Measurements from ENCODE around the gene MCM8.
A peak's percentile ranks its signal among the peaks of the same experiment; 100 is the strongest.

MCM8 gene

DNA sequence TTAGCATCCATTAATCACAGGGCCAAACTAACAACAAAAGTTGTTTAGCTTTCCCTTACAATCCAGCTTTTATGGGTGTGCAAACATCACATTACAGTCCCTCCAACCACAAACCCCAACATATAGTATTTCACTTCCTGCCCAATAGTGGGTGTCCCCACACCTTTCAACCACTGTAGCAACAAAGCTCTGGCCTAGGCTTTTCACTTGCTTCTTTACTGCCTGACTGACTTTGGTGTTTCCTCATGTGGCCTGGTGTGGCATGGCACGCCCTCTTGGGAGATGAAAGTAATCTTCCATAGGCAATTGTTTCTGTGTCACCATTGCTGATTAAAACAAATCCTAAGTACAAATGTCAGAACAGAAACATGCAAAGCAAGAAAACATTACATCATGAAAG, 46.3 kb downstream of the MCM8 start:
- no peak for TF ChIP-seq POLR2A (IDR thresholded peaks at IDR 0.05; ENCODE audit: low read length)
- no peak for TF ChIP-seq GATA1 (IDR thresholded peaks at IDR 0.05; ENCODE audit: low read depth, low read length)
- no peak for DNase-seq

GRCh38 chr20:5999783-6000182, 49.3 kb downstream of the MCM8 start:
- TF ChIP-seq GATA1 (IDR thresholded peaks at IDR 0.05; ENCODE audit: low read depth, low read length) (no peak), POLR2A (IDR thresholded peaks at IDR 0.05; ENCODE audit: low read length) (no peak)
- no peak for DNase-seq

DNA sequence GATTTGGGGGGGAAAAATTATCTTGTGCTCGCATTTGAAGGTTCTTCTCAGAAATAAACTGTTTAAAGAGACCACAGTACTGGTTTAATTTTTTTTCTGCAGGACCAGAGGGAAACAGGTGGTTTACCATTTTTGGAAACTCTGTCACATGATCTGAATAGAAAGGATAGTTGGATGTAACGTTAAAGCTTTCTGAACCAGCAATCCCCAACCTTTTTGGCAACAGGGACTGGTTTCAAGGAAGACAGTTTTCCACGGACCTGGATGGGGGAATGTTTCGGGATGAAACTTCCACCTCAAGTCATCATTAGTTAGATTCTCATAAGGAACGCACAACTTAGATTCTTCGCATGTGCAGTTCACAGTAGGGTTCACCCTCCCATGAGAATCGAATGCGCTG, 50.4 kb downstream of the MCM8 start:
- no peak for DNase-seq
- TF ChIP-seq GATA1 (IDR thresholded peaks at IDR 0.05; ENCODE audit: low read depth, low read length), result no peak
- no peak for TF ChIP-seq POLR2A (IDR thresholded peaks at IDR 0.05; ENCODE audit: low read length)

- DNase-seq, result peak; percentile 42 to 64
- TF ChIP-seq GATA1 (IDR thresholded peaks at IDR 0.05; ENCODE audit: low read depth, low read length), result no peak
- no peak for TF ChIP-seq POLR2A (IDR thresholded peaks at IDR 0.05; ENCODE audit: low read length)
Measured at GRCh38 chr20:6006603-6006949, 56.1 kb downstream of the MCM8 start.

DNA sequence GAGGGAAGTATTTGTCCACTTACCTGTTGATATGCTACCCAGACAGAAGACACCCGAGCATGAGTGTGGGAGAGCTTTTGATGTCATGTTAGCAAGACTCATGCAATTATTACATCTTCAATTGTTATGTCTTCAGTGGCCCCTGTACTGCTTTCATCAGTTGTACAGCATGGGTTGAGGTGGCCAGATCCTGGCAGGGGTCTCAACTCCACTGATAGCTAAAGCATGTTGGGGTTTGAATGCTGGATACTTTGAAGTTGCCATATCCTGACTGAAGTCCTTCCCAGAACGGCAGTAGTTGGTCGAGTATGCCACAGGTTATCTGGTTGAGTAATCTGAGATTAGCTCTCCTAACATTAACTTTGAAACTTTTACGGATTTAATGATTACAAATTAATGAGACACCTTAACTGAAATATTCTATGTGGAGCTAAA, 56.7 kb downstream of the MCM8 start:
- peak; percentile 30 to 54 for DNase-seq
- no peak for TF ChIP-seq GATA1 (IDR thresholded peaks at IDR 0.05; ENCODE audit: low read depth, low read length)
- TF ChIP-seq POLR2A (IDR thresholded peaks at IDR 0.05; ENCODE audit: low read length), result no peak

DNA sequence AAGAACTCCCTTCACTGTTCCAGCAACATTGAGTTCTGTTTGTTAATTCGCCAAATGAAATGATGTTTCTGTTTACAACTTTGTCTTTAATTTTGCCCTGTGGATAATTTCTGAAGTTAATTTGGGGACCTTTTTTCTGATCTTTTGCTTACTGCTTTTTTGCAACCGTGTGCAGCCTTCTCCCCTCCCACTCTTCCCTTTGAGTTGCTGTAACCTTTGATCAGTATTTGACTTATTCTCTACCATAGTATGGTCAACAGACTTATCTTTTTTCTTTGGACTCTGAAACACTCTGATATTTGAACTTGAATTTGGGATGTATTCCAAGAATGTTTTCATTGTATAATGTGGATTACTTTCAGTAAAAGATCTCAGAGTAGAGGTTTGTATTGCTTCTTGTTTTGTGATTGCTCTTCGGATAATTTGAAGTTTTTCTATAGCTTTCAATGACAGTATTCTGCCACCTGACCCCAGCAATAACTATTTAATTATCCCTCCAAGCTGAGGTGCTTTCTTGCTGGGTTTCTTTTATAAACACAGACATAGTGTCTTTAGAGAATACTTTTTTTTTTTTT, 57.2 kb downstream of the MCM8 start:
- no peak for TF ChIP-seq POLR2A (IDR thresholded peaks at IDR 0.05; ENCODE audit: low read length)
- no peak for TF ChIP-seq GATA1 (IDR thresholded peaks at IDR 0.05; ENCODE audit: low read depth, low read length)
- peak; percentile 30 to 54 for DNase-seq

GRCh38 chr20:6008254-6008653, 57.8 kb downstream of the MCM8 start:
- TF ChIP-seq POLR2A (IDR thresholded peaks at IDR 0.05; ENCODE audit: low read length) (no peak), GATA1 (IDR thresholded peaks at IDR 0.05; ENCODE audit: low read depth, low read length) (no peak)
- DNase-seq, result peak in 1 of 2 experiments; percentile 32

- DNase-seq, result peak; percentile 60 to 76
- TF ChIP-seq GATA1 (IDR thresholded peaks at IDR 0.05; ENCODE audit: low read depth, low read length) (no peak), POLR2A (IDR thresholded peaks at IDR 0.05; ENCODE audit: low read length) (peak; percentile 21)
Measured at GRCh38 chr20:6012179-6012578, 61.7 kb downstream of the MCM8 start.

- peak; percentile 35 to 61 for DNase-seq
- TF ChIP-seq GATA1 (IDR thresholded peaks at IDR 0.05; ENCODE audit: low read depth, low read length), result no peak
- TF ChIP-seq POLR2A (IDR thresholded peaks at IDR 0.05; ENCODE audit: low read length), result no peak
Measured at GRCh38 chr20:6014017-6014416, 63.6 kb downstream of the MCM8 start.

- DNase-seq, result no peak
- TF ChIP-seq GATA1 (IDR thresholded peaks at IDR 0.05; ENCODE audit: low read depth, low read length), result no peak
- no peak for TF ChIP-seq POLR2A (IDR thresholded peaks at IDR 0.05; ENCODE audit: low read length)
Measured at GRCh38 chr20:6014957-6015356, 64.5 kb downstream of the MCM8 start.

GRCh38 chr20:6017467-6017866, 67.0 kb downstream of the MCM8 start:
- DNase-seq, result no peak
- TF ChIP-seq GATA1 (IDR thresholded peaks at IDR 0.05; ENCODE audit: low read depth, low read length) (no peak), POLR2A (IDR thresholded peaks at IDR 0.05; ENCODE audit: low read length) (no peak)

GRCh38 chr20:6017880-6018279, 67.4 kb downstream of the MCM8 start:
- DNase-seq, result no peak
- no peak for TF ChIP-seq POLR2A (IDR thresholded peaks at IDR 0.05; ENCODE audit: low read length)
- TF ChIP-seq GATA1 (IDR thresholded peaks at IDR 0.05; ENCODE audit: low read depth, low read length), result no peak

DNA sequence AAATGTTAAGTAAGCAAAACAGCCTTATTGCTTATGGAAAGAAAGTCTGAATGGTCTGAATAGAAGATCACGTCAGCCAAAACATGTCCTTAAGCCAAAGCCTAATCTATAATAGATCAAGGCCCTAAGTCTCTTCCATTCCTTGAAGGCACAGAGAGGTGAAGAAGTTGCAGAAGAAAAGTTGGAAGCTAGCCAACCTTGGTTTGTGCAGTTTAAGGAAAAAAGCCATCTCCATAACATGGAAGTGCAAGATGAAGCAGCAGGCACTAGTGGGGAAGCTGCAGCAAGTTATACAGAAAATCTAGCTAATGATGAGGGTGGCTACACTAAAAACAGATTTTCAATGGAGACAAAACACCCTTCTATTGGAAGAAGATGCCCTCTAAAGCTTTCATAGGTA, 74.3 kb downstream of the MCM8 start:
- DNase-seq, result no peak
- TF ChIP-seq POLR2A (IDR thresholded peaks at IDR 0.05; ENCODE audit: low read length) (no peak), GATA1 (IDR thresholded peaks at IDR 0.05; ENCODE audit: low read depth, low read length) (no peak)

DNA sequence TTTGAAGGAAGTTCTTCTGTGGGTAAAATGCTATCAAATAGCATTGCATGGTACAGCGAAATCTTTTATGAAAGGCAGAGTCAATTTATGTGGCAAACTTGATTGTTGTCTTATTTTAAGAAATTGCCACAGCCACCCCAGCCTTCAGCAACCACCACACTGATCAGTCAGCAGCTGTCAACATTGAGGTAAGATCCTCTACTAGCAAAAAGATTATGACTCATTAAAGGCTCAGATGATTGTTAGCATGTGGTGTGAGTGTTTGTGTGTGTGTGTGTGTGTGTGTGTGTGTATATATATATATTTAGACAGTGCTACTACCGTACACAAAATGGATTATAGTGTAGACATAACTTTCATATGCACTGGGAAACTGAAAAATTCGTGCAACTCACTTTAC, 75.6 kb downstream of the MCM8 start:
- TF ChIP-seq POLR2A (IDR thresholded peaks at IDR 0.05; ENCODE audit: low read length), result no peak
- no peak for TF ChIP-seq GATA1 (IDR thresholded peaks at IDR 0.05; ENCODE audit: low read depth, low read length)
- no peak for DNase-seq

DNA sequence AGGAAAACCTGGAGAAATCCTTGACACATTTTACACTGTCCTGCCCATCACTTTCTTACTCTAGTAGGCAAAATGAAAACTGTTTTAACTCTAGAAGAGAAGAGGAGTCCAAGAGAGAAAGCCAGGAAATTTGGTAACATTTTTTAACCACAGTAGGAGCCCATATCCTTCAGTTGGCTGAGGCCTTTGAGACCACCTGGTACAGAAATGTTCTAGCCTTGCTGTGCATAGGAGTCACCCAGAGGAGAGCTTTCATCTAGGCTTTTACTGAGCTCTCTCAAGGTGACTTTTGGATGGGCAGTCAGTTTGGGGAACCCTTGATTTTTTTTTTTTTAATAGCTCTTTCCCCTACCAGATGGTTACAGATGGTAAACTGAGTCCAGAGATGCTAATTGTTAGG, 78.4 kb downstream of the MCM8 start:
- DNase-seq, result no peak
- no peak for TF ChIP-seq GATA1 (IDR thresholded peaks at IDR 0.05; ENCODE audit: low read depth, low read length)
- TF ChIP-seq POLR2A (IDR thresholded peaks at IDR 0.05; ENCODE audit: low read length), result no peak

GRCh38 chr20:6029538-6029937, 79.1 kb downstream of the MCM8 start:
- TF ChIP-seq GATA1 (IDR thresholded peaks at IDR 0.05; ENCODE audit: low read depth, low read length), result no peak
- TF ChIP-seq POLR2A (IDR thresholded peaks at IDR 0.05; ENCODE audit: low read length), result no peak
- no peak for DNase-seq

Measured in erythroblast (primary cell).